ENCODE data around the gene AXDND1. TPM values are rescaled to one million over a fixed set of nuclear protein-coding genes. Genes with fewer than 3 reads are reported as not detected.

Gene AXDND1
- total and polyA plus RNA-seq, 2 experiments from 2014 or later, result not detected

GRCh38 chr1:179586107-179586823, 220.5 kb downstream of the AXDND1 start:
- no peaks in the 10 kb centered on the region for H3K36me3 ChIP-seq (ENCODE audit: low read depth)
- H3K4me3 ChIP-seq, result peak overlapping the region; percentile 46
- no peaks in the 10 kb centered on the region for H3F3A ChIP-seq (ENCODE audit: insufficient read depth)
- H3K4me1 ChIP-seq (ENCODE audit: insufficient read depth), result no peaks in the 10 kb centered on the region
- peak; percentile 46 for DNase-seq
- no peak overlapping the region for H3K9ac ChIP-seq
- H3K9me2 ChIP-seq (ENCODE audit: insufficient read depth), result no peaks in the 10 kb centered on the region
- H3K27me3 ChIP-seq (replicated peaks; ENCODE audit: insufficient read depth), result peaks cover 28% of the 10 kb centered on the region
- no peaks in the 10 kb centered on the region for H4K20me1 ChIP-seq (ENCODE audit: insufficient read depth)
- TF ChIP-seq EZH2phosphoT487 (IDR thresholded peaks at IDR 0.05; ENCODE audit: insufficient read depth, low read depth), result no peak
- no peak for TF ChIP-seq EZH2 (IDR thresholded peaks at IDR 0.05; ENCODE audit: insufficient read depth, poor library complexity, severe bottlenecking)
- no peak overlapping the region for H3K27ac ChIP-seq
- no peaks in the 10 kb centered on the region for H3K9me3 ChIP-seq (ENCODE audit: low read depth)
- H3K4me2 ChIP-seq (ENCODE audit: unreplicated experiment), result peak overlapping the region; percentile 51
- WGBS, 2 experiments (ENCODE audit: low coverage in 1 of 2, low lambda C conversion rate in 2 of 2, missing lambda C conversion rate in 2 of 2), result 4 to 6% methylated on average over 42 to 44 of the region's 60 CpGs
- H2AFZ ChIP-seq, result no peak overlapping the region
- in situ Hi-C loops (cut with MboI), result no loop called here
- no peaks in the 10 kb centered on the region for H3K79me2 ChIP-seq (ENCODE audit: insufficient read depth)

GRCh38 chr1:179587336-179587735, 221.6 kb downstream of the AXDND1 start:
- H3K4me2 ChIP-seq (ENCODE audit: unreplicated experiment), result no peak overlapping the region
- TF ChIP-seq EZH2 (IDR thresholded peaks at IDR 0.05; ENCODE audit: insufficient read depth, poor library complexity, severe bottlenecking), result no peak
- TF ChIP-seq EZH2phosphoT487 (IDR thresholded peaks at IDR 0.05; ENCODE audit: insufficient read depth, low read depth), result no peak
- H2AFZ ChIP-seq, result no peak overlapping the region
- DNase-seq, result no peak
- H3K9ac ChIP-seq, result no peak overlapping the region
- no peaks in the 10 kb centered on the region for H3K36me3 ChIP-seq (ENCODE audit: low read depth)
- H3K9me3 ChIP-seq (ENCODE audit: low read depth), result no peaks in the 10 kb centered on the region
- WGBS, 2 experiments (ENCODE audit: low coverage in 1 of 2, low lambda C conversion rate in 2 of 2, missing lambda C conversion rate in 2 of 2), result 61 to 71% methylated on average over 6 of the region's 6 CpGs
- no peak overlapping the region for H3K4me3 ChIP-seq
- H3F3A ChIP-seq (ENCODE audit: insufficient read depth), result no peaks in the 10 kb centered on the region
- H3K79me2 ChIP-seq (ENCODE audit: insufficient read depth), result no peaks in the 10 kb centered on the region
- no peaks in the 10 kb centered on the region for H4K20me1 ChIP-seq (ENCODE audit: insufficient read depth)
- no peak overlapping the region for H3K27ac ChIP-seq
- no peaks in the 10 kb centered on the region for H3K9me2 ChIP-seq (ENCODE audit: insufficient read depth)
- peaks cover 30% of the 10 kb centered on the region for H3K27me3 ChIP-seq (replicated peaks; ENCODE audit: insufficient read depth)
- in situ Hi-C loops (cut with MboI), result no loop called here
- no peaks in the 10 kb centered on the region for H3K4me1 ChIP-seq (ENCODE audit: insufficient read depth)

- Histone ChIP-seq H3K9me2 (ENCODE audit: insufficient read depth) (no peaks in the 10 kb centered on the region), H3F3A (ENCODE audit: insufficient read depth) (no peaks in the 10 kb centered on the region), H3K36me3 (ENCODE audit: low read depth) (no peaks in the 10 kb centered on the region), H3K79me2 (ENCODE audit: insufficient read depth) (no peaks in the 10 kb centered on the region), H3K4me2 (ENCODE audit: unreplicated experiment) (no peak overlapping the region), H4K20me1 (ENCODE audit: insufficient read depth) (no peaks in the 10 kb centered on the region), H3K27ac (no peak overlapping the region), H3K9ac (no peak overlapping the region), H3K4me3 (no peak overlapping the region), H3K9me3 (ENCODE audit: low read depth) (no peaks in the 10 kb centered on the region), H2AFZ (no peak overlapping the region), H3K27me3 (replicated peaks; ENCODE audit: insufficient read depth) (peaks cover 38% of the 10 kb centered on the region), H3K4me1 (ENCODE audit: insufficient read depth) (no peaks in the 10 kb centered on the region)
- WGBS, 2 experiments (ENCODE audit: low coverage in 1 of 2, low lambda C conversion rate in 2 of 2, missing lambda C conversion rate in 2 of 2), result 81 to 83% methylated on average over 18 of the region's 18 CpGs
- in situ Hi-C loops (cut with MboI), result no loop called here
- TF ChIP-seq EZH2 (IDR thresholded peaks at IDR 0.05; ENCODE audit: insufficient read depth, poor library complexity, severe bottlenecking) (no peak), EZH2phosphoT487 (IDR thresholded peaks at IDR 0.05; ENCODE audit: insufficient read depth, low read depth) (no peak)
- no peak for DNase-seq
Observed at GRCh38 chr1:179588425-179589024, 222.8 kb downstream of the AXDND1 start.

GRCh38 chr1:179589509-179589908, 223.7 kb downstream of the AXDND1 start:
- Histone ChIP-seq H3F3A (ENCODE audit: insufficient read depth) (no peaks in the 10 kb centered on the region), H3K9me2 (ENCODE audit: insufficient read depth) (no peaks in the 10 kb centered on the region), H3K4me1 (ENCODE audit: insufficient read depth) (no peaks in the 10 kb centered on the region), H2AFZ (no peak overlapping the region), H3K4me2 (ENCODE audit: unreplicated experiment) (no peak overlapping the region), H3K9me3 (ENCODE audit: low read depth) (no peaks in the 10 kb centered on the region), H4K20me1 (ENCODE audit: insufficient read depth) (no peaks in the 10 kb centered on the region), H3K4me3 (no peak overlapping the region), H3K27ac (no peak overlapping the region), H3K36me3 (ENCODE audit: low read depth) (no peaks in the 10 kb centered on the region), H3K79me2 (ENCODE audit: insufficient read depth) (no peaks in the 10 kb centered on the region), H3K27me3 (replicated peaks; ENCODE audit: insufficient read depth) (peaks cover 46% of the 10 kb centered on the region), H3K9ac (no peak overlapping the region)
- TF ChIP-seq EZH2 (IDR thresholded peaks at IDR 0.05; ENCODE audit: insufficient read depth, poor library complexity, severe bottlenecking) (no peak), EZH2phosphoT487 (IDR thresholded peaks at IDR 0.05; ENCODE audit: insufficient read depth, low read depth) (no peak)
- WGBS, 2 experiments (ENCODE audit: low coverage in 1 of 2, low lambda C conversion rate in 2 of 2, missing lambda C conversion rate in 2 of 2), result 33 to 39% methylated on average over 4 of the region's 4 CpGs
- DNase-seq, result peak; percentile 8
- in situ Hi-C loops (cut with MboI), result no loop called here

Measured in GM23248 (cell line).